ENCODE measurements around the gene KRTAP5-11.
"Not testable (repeated sequence)": the region's sequence is repeated elsewhere in the genome, so short reads cannot be mapped to it uniquely, and the experiment has no call there.

GRCh38 chr11:71606853-71607519 lies 24.3 kb upstream of the KRTAP5-11 start:
- TF ChIP-seq POLR2A (IDR thresholded peaks at IDR 0.05; ENCODE audit: low read length); GATA1 (IDR thresholded peaks at IDR 0.05; ENCODE audit: low read depth, low read length): not testable (repeated sequence)
